Neuron (in vitro differentiated cells): ENCODE measurements around the gene LTB4R2.

Experiments
- H2AFZ ChIP-seq: one replicate; pipeline ENCODE4 v1.6.1; 2013; ENCODE audit warnings: low read depth, mild to moderate bottlenecking, inconsistent platforms, low read length, moderate library complexity
- H3K27me3 ChIP-seq: one replicate; pipeline ENCODE4 v1.6.1; 2013; ENCODE audit warnings: low read length; ENCODE audit not compliant: insufficient read depth
- H3K36me3 ChIP-seq: one replicate; pipeline ENCODE4 v1.6.1; 2013; ENCODE audit warnings: low read length; ENCODE audit not compliant: insufficient read depth
- H3K4me1 ChIP-seq: one replicate; pipeline ENCODE4 v1.6.1; 2013; ENCODE audit warnings: low read length; ENCODE audit not compliant: insufficient read depth
- H3K4me3 ChIP-seq: 2 replicates; pipeline ENCODE4 v1.5.1; 2013; ENCODE audit warnings: mild to moderate bottlenecking, low read length, moderate library complexity
- H3K9me3 ChIP-seq: one replicate; pipeline ENCODE4 v1.6.1; 2013; ENCODE audit warnings: low read length

Gene LTB4R2

GRCh38 chr14:24311837-24312615 is 2.1 kb downstream of the LTB4R2 start:
- H3K27me3 ChIP-seq, result no peaks in the 10 kb centered on the region
- H3K9me3 ChIP-seq, result no peaks in the 10 kb centered on the region
- no peaks in the 10 kb centered on the region for H3K4me1 ChIP-seq
- H3K4me3 ChIP-seq, result no peak overlapping the region
- peaks cover 19% of the 10 kb centered on the region for H3K36me3 ChIP-seq
- no peak overlapping the region for H2AFZ ChIP-seq

GRCh38 chr14:24312736-24313507 is 3.0 kb downstream of the LTB4R2 start:
- Histone ChIP-seq H3K4me3 (no peak overlapping the region), H3K36me3 (peaks cover 11% of the 10 kb centered on the region), H3K27me3 (no peaks in the 10 kb centered on the region), H2AFZ (no peak overlapping the region), H3K4me1 (no peaks in the 10 kb centered on the region), H3K9me3 (no peaks in the 10 kb centered on the region)

- Histone ChIP-seq H3K4me1 (no peaks in the 10 kb centered on the region), H3K9me3 (no peaks in the 10 kb centered on the region), H3K36me3 (peaks cover 10% of the 10 kb centered on the region), H3K27me3 (no peaks in the 10 kb centered on the region), H2AFZ (no peak overlapping the region), H3K4me3 (no peak overlapping the region)
These were observed 4.0 kb downstream of the LTB4R2 start for GRCh38 chr14:24313913-24314312.

GRCh38 chr14:24314377-24315193 is 4.6 kb downstream of the LTB4R2 start:
- Histone ChIP-seq H2AFZ (no peak overlapping the region), H3K36me3 (peaks cover 10% of the 10 kb centered on the region), H3K4me3 (no peak overlapping the region), H3K9me3 (no peaks in the 10 kb centered on the region), H3K4me1 (no peaks in the 10 kb centered on the region), H3K27me3 (no peaks in the 10 kb centered on the region)

GRCh38 chr14:24315243-24315806 is 5.4 kb downstream of the LTB4R2 start:
- H3K27me3 ChIP-seq, result peaks cover 5% of the 10 kb centered on the region
- no peak overlapping the region for H2AFZ ChIP-seq
- peaks cover 4% of the 10 kb centered on the region for H3K36me3 ChIP-seq
- H3K4me1 ChIP-seq, result no peaks in the 10 kb centered on the region
- H3K4me3 ChIP-seq, result no peak overlapping the region
- H3K9me3 ChIP-seq, result no peaks in the 10 kb centered on the region

DNA sequence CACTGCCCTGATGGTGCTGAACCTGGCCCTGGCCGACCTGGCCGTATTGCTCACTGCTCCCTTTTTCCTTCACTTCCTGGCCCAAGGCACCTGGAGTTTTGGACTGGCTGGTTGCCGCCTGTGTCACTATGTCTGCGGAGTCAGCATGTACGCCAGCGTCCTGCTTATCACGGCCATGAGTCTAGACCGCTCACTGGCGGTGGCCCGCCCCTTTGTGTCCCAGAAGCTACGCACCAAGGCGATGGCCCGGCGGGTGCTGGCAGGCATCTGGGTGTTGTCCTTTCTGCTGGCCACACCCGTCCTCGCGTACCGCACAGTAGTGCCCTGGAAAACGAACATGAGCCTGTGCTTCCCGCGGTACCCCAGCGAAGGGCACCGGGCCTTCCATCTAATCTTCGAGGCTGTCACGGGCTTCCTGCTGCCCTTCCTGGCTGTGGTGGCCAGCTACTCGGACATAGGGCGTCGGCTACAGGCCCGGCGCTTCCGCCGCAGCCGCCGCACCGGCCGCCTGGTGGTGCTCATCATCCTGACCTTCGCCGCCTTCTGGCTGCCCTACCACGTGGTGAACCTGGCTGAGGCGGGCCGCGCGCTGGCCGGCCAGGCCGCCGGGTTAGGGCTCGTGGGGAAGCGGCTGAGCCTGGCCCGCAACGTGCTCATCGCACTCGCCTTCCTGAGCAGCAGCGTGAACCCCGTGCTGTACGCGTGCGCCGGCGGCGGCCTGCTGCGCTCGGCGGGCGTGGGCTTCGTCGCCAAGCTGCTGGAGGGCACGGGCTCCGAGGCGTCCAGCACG is 6.1 kb downstream of the LTB4R2 start:
- H2AFZ ChIP-seq, result no peak overlapping the region
- H3K9me3 ChIP-seq, result no peaks in the 10 kb centered on the region
- no peaks in the 10 kb centered on the region for H3K4me1 ChIP-seq
- H3K4me3 ChIP-seq, result no peak overlapping the region
- H3K27me3 ChIP-seq, result peaks cover 6% of the 10 kb centered on the region
- peaks cover 4% of the 10 kb centered on the region for H3K36me3 ChIP-seq

DNA sequence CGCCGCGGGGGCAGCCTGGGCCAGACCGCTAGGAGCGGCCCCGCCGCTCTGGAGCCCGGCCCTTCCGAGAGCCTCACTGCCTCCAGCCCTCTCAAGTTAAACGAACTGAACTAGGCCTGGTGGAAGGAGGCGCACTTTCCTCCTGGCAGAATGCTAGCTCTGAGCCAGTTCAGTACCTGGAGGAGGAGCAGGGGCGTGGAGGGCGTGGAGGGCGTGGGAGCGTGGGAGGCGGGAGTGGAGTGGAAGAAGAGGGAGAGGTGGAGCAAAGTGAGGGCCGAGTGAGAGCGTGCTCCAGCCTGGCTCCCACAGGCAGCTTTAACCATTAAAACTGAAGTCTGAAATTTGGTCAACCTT is 6.6 kb downstream of the LTB4R2 start:
- no peaks in the 10 kb centered on the region for H3K4me1 ChIP-seq
- no peak overlapping the region for H2AFZ ChIP-seq
- peaks cover 3% of the 10 kb centered on the region for H3K36me3 ChIP-seq
- no peaks in the 10 kb centered on the region for H3K9me3 ChIP-seq
- peaks cover 6% of the 10 kb centered on the region for H3K27me3 ChIP-seq
- no peak overlapping the region for H3K4me3 ChIP-seq

DNA sequence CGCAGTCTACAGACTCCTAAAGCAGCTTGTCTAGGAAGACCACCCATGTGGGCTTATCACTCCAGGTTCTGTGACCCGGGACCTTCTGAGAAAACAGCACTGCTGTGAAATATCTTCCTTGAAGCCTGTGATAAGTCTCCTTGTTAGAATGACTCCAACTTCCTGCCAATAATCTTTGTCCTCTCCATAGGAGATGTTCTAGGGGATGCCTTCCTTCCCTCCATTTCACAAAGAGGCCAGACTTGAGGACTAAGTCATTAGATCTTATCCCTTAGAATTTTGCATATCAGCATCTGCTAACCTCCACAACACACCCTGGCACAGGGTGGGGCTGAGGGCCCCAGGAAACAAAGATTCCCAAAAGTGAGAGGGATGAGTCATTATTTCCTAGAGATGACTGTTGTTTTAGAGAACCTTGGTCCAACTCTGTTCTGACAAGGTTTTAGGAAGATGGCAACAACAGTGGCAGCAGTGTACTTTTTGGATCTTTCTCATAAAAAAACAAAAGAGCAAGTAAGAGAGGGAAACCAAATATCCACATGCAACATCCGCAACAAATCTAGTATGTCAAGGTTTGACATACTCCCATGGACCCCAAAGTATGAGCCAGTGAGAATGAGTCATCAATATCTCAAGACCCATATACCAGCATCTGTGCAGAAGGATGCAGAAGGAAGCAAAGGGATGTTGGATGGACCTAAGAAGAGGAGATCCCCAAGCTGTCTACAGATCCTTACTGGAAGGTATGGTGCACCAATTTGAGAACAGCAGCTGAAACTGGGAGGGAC is 7.4 kb downstream of the LTB4R2 start:
- Histone ChIP-seq H3K4me1 (no peaks in the 10 kb centered on the region), H2AFZ (no peak overlapping the region), H3K27me3 (peaks cover 6% of the 10 kb centered on the region), H3K36me3 (no peaks in the 10 kb centered on the region), H3K9me3 (no peaks in the 10 kb centered on the region), H3K4me3 (no peak overlapping the region)

- Histone ChIP-seq H3K27me3 (peaks cover 9% of the 10 kb centered on the region), H3K36me3 (no peaks in the 10 kb centered on the region), H2AFZ (no peak overlapping the region)
These were observed 11.5 kb downstream of the LTB4R2 start for GRCh38 chr14:24321212-24321975.

DNA sequence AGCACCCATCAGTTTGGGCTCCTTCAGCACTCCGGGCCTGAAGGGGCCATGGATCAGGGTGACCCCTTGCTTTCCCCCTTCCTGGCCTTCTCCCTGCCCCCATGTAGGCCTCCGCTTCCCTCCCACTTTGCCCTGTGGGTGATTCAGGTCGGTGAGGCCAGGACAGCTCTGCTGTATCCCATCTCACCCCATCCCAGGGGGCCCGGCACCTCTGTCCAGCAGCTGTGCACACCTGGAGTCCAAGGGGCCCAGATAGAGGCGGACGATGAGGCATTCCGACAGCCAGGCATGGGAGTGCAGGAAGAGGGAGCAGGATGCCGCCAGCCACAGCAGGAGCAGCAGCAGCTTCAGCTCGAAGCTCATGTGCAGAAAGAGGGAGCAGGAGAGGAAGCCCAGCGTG is 12.7 kb downstream of the LTB4R2 start:
- Histone ChIP-seq H3K4me3 (no peak overlapping the region), H3K36me3 (no peaks in the 10 kb centered on the region), H3K4me1 (no peaks in the 10 kb centered on the region), H3K9me3 (no peaks in the 10 kb centered on the region), H2AFZ (no peak overlapping the region), H3K27me3 (peaks cover 9% of the 10 kb centered on the region)

More at GRCh38 chr14:24321212-24321975, 11.5 kb downstream of the LTB4R2 start:
- Histone ChIP-seq H3K4me1 (no peaks in the 10 kb centered on the region), H3K9me3 (no peaks in the 10 kb centered on the region), H3K4me3 (no peak overlapping the region)

DNA sequence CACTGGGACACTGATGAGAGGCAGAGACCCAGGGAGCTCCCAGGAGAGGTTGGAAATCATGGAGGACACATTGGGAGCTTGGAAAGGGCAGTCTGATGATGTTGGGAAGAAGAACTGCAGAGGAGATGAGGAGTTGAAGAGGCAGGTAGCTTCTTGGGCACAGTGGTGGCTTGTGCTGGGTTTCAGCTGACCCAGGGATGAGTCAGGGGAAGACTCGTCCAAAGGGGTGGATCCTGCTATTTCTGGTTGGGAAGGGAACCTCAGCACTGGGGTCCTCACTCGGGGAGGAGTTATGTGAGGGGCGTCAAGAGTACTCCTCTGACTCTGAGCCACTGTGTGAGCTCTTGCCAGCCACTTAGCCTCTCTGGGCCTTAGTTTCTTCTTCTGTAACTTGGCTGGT is 13.4 kb downstream of the LTB4R2 start:
- Histone ChIP-seq H3K36me3 (no peaks in the 10 kb centered on the region), H2AFZ (no peak overlapping the region), H3K4me1 (no peaks in the 10 kb centered on the region), H3K4me3 (no peak overlapping the region), H3K27me3 (peaks cover 9% of the 10 kb centered on the region), H3K9me3 (no peaks in the 10 kb centered on the region)
